Globus pallidus (tissue), 1 donor: ENCODE data around the gene IFT172.
"Not testable (repeated sequence)": the region's sequence is repeated elsewhere in the genome, so short reads cannot be mapped to it uniquely, and the experiment has no call there.

Source experiments
- DNase-seq: peaks from one replicate; pipeline ENCODE4 v3.0.0-alpha.2; 2015; ENCODE audit warnings: low spot score

Gene IFT172

DNA sequence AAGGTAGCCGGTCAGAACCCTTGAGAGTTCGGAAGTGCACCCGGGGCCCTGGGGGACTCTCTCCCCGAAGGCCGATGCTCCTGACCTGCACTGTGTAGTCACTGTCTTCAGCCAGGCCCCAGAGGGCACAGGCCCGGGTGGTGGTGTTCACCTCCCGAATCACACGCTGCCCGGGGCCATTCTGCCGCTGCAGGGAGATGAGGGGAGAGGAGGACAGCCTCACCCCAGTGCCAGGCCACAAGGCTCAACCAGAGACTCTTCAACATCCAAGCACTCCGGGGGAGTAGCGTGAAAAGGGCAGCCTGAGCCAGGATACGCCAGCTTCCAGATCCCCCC is 4.4 kb upstream of the IFT172 start:
- no peak for DNase-seq

DNA sequence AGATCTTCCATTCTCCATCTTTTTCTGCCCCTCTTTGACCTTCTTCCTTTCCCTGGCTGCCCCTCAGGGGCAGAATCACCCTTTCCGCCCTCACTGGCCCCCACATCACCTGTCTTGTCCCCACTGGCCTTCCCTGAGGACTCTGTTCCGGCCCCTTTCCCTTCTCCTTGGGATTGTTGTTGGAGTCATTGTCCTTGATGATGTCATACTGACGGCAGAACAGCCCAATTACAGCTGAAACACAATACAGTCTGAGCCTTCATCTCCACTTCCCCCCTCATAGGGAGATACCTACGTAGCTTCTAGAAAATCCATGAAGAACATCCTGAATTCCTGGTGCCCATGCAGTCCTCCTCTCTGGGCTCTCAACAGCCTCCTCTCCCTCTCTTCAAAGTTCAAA is 3.0 kb upstream of the IFT172 start:
- no peak for DNase-seq

DNA sequence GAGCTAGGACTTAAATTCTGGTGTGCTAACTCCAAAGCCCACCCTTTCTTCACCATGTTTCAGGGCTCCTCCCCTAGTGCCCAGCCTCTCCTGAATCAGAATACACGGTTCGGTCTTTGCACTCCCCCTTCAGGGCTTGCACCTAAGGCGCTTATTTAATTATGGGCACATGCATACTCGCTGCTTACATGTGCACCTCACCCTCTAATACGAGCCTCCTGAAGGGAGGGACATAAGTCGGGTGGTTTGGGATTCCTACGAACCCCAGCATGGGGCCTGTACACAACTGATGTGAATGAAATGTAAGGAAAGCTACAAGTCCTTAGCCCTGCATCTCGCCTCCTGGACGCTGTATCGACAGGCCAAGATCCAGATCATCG is 435 bp downstream of the IFT172 start:
- DNase-seq = no peak

DNA sequence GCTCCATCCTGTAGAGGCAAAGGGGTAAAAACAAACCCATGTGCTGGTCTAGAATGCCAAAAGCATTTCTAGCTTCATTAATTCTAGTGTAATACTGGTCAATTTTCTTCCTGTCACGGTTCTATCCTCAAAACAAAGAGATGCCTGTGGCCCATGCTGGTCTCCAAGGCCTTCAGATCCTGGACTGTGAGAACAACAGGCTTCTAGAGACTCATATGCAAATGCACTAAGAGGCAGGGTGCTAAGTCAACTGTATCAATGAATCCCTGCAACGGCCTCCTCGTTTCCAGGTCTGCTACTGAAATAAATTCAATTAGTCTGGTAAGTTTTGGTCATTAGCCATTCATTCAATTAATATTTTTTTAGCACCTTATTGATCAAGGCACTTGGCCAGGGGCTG is 4.0 kb downstream of the IFT172 start:
- DNase-seq = peak; percentile 52

DNA sequence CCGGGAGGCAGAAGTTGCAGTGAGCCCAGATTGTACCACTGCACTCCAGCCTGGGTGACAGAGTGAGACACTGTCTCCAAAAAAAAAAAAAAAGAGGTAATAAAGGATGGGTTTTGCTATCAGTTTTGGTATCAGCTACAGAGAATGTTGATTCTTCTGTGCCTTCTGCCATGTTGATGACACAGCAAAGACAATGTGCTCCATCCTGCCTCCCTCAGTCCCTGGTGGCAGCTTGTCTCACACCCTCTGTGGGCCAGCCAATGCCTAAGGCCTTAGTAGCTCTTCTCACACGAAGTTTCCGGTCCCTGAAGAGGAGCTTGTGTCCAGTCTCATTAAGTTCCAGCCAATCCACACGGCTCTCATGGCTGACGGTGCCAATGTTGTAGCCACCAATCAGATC is 17.6 kb downstream of the IFT172 start:
- no peak for DNase-seq

DNA sequence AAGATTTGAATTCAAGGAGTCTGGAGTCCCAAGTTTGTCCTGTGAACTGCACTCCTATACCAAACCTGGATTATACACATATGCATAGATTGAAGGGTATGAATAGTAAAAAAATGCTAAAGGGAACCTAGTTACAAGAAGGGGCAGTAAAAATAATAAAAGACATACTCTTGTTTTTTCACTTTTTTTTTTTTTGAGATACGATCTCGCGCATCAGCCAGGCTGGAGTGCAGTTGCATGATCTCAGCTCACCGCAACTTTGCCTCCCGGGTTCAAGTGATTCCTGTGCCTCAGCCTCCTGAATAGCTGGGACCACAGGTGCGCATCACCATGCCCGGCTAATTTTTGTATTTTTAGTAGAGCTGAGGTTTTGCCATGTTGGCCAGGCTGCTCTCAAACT is 25.1 kb downstream of the IFT172 start:
- DNase-seq = no peak

DNA sequence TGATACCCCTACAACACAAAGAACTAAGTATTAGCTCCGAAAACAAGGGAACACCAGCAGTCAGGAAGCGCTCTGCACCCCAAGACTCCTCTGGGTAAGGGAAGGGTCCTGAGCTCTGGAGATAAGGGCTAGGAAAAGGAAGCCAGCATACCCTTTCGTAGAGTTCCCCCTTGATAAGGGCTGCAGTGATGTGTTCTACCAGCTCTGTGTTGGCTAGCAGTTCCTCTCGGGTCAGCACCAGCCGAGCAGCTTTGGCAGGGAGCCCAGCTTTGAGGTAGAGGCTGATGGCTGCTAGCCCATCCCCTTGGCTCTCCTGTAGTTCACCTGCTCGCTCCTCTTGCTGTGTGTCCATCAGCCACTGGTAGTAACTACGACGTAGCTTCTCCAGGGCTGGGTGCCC is 28.4 kb downstream of the IFT172 start:
- no peak for DNase-seq

DNA sequence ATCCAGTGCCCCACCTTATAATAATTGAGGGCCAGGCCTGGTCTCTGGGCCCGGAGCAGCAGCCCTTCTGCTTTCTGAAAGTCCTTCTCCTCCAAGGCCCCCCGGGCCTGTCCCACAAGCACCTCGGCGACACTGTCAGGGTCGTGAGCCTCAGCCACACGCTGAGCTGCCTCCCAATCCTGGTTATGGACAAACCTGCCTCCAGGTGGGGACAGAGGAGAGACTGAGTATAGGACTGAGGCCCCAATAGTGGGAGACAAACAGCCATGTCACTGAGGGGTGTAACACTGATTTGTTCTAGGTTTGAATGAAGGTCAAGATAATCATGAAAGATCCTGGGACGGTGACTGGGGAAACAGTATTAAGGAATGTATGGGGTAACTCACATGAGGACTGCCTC is 35.6 kb downstream of the IFT172 start:
- no peak for DNase-seq

DNA sequence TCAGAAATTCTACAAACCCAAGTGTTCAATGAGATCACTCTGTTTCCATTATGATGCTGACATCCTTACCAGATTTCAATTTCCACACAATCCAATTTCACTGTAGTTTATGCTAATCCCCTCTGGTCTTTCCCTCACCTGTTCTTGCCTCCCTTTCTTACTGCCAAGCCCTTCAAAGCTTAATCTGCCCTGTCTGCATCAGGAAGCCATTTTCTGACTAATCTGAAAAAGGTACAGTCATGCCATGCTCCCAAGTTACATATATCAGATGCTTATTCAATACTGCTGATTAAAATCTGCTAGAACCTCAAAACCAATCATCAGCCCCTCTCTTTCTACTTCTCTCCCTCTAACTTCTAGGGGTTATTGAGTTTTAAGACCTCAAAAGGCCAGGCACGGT is 38.4 kb downstream of the IFT172 start:
- no peak for DNase-seq

DNA sequence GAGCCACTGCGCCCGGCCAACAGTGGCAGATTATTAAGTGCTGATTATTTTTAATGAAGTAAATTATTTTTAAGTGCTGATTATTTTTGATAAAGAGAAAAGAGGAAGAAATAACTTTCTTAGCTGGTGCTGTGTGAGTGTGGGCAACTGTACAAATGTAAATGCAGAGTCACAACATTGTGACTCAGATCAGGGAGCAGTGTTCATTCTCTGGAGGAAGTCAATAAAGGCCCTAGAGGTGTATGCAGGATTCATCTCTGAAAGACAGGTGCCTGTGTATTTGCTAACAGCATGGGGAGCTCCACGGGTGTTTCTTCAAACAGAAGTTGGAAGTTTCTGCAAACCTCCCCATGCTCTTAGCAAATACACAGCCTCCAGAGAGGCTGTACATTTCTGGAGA is 41.2 kb downstream of the IFT172 start:
- DNase-seq = no peak

DNA sequence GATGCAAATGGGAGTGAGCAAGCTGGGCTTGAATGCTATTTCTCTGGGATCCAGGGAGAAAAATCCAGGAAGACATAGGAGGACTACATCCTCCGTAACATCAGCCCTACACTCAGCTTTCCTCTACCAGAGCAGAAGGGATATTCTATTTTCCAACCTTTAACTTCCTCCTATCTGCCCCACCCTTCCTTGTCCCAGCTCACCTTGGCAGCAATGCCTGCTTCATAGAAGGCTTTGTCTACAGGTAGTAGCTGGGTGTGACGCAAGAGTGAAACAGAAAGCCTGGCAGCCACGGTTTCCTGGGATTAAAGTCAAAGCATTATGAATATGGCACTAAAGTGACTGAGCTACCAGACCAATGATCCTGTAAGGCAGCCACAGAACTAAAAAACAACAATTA is 43.5 kb downstream of the IFT172 start:
- DNase-seq = no peak

DNA sequence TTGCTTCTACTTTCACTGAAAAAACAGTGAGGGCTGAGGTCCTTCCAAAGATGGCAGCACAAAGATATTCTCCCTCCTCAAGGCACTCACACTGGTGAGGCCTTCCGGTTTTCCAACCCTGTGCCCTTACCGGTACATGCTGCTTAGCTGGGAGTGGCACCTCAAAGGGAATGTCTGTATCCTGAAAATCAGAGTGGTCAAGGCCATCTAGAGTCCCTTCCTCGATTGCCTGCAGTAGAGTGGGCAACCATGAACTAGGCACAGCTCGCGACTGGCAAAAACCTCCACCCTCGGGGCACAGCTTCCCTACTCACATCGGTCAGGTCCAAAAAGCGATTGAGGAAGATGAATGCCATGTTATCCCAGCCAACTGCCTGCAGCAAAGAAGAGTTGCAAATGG is 43.9 kb downstream of the IFT172 start:
- no peak for DNase-seq

DNA sequence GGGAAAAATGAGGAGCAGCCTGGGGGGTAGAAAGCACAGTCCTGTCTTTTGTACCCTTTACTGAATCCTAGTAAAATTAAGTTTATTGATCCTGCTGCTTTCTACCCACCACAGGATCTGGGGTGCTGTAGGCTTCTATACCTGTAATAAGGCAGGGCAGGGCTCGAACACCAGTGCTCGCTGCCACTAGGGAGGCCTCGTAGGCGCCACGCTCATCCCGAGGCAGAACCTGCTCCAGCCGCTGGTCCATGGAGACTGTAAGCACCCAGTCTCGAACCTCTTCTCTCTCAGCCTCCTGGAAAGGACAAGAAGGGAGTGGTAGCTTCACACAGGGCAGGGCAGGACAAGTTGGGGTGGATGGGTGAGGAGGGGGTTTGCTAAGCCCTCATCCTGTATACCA is 44.4 kb downstream of the IFT172 start:
- DNase-seq = no peak

DNA sequence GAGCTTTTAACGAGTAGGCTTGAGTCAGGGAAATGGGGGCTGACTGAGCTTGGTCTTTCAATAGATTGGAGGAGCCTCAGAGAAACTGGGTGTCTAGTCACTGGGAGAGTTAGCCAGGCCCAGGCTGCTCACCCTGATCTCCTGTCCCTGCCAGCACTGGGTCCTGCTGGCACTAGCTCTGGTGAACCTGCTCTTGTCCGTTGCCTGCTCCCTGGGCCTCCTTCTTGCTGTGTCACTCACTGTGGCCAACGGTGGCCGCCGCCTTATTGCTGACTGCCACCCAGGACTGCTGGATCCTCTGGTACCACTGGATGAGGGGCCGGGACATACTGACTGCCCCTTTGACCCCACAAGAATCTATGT is 46.6 kb downstream of the IFT172 start:
- DNase-seq = no peak

DNA sequence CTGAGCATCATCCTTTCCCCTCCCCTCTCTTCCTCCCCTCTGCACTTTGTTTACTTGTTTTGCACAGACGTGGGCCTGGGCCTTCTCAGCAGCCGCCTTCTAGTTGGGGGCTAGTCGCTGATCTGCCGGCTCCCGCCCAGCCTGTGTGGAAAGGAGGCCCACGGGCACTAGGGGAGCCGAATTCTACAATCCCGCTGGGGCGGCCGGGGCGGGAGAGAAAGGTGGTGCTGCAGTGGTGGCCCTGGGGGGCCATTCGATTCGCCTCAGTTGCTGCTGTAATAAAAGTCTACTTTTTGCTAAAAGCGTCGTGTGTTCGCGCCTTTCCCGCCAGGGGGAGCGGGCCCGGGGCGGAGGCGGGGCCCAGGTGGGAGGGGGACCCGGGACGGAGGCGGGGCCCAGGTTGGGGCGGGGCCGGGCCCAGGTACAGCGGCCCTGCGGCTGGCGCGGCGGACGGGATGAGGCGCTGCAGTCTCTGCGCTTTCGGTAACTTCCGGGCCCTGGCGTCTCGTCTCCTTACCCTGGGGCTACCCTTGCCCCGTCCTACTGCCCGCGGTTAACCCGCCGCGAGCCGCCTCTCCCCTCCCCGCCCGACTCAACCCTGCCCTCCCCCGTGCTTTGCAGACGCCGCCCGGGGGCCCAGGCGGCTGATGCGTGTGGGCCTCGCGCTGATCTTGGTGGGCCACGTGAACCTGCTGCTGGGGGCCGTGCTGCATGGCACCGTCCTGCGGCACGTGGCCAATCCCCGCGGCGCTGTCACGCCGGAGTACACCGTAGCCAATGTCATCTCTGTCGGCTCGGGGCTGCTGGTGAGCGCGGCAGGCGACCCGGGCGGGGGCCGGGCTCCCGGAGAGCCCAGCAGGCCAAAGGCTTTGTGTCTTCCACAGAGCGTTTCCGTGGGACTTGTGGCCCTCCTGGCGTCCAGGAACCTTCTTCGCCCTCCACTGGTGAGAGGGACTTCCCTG is 47.3 kb downstream of the IFT172 start, which contains the start of gene KRTCAP3:
TSS of gene KRTCAP3 (plus strand) at position 424 of the 962 bp plus-strand sequence. CDS start at position 456, 32 bp downstream.
- no peak for DNase-seq

DNA sequence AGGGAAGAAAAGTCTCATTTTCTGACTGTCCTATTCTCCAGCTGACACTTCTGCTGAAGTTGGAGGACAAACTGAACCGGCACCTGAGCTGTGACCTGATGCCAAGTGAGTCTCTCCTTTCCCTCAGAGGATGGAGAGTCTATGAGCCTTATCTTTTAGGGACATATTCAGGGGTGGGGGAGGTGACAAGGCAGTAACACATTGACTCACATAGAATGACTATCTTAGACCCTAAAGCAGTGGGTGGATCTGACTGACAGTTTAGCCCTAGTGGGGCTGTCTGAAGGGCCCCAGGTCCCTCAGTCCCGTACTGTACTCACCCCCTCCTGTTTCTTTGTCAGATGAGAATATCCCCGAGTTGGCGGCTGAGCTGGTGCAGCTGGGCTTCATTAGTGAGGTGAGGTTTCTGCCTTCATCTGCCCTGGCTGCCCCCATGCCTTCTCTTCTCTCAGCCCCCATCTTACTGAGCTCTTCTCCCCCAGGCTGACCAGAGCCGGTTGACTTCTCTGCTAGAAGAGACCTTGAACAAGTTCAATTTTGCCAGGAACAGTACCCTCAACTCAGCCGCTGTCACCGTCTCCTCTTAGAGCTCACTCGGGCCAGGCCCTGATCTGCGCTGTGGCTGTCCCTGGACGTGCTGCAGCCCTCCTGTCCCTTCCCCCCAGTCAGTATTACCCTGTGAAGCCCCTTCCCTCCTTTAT is 48.2 kb downstream of the IFT172 start:
- no peak for DNase-seq

DNA sequence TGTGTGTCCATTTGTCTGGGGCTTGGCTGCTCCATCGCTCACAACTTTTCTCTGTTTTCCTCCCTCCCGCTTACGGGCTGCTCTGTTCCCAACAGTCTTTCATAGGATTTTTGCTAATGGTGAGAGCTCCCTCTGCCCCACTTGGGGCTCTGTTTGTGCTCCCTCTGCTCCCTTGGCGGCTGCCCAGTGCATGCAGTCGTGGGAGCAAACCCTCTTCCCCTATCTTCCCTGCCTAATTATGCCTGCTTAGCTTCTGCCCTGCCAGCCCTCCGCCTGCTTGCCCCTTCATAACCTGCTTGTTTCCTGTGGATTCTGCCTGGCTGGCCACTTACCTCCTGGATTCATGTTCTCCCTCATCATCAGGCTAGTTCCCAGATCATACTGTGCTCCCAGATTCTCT is 53.9 kb downstream of the IFT172 start:
- DNase-seq = no peak

DNA sequence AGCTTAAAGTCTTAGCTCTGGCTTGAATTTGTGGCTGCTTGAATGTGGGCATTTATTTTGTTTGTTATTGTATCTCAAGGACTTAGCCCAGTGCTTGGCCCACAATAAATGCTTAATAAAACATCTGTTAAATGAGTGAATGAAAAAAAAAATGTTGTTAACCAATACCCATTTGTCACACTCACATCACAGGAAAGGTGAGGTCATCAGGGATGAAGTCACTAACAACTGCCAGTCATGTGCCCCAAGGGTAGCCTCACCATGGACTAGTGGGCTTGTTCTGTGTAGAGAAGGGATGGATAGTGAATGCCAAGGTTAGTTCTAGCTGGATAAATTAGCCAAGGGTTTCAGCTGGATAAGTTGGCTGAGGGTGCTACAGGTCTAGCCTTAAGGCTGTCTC is 58.1 kb downstream of the IFT172 start:
- DNase-seq = no peak

DNA sequence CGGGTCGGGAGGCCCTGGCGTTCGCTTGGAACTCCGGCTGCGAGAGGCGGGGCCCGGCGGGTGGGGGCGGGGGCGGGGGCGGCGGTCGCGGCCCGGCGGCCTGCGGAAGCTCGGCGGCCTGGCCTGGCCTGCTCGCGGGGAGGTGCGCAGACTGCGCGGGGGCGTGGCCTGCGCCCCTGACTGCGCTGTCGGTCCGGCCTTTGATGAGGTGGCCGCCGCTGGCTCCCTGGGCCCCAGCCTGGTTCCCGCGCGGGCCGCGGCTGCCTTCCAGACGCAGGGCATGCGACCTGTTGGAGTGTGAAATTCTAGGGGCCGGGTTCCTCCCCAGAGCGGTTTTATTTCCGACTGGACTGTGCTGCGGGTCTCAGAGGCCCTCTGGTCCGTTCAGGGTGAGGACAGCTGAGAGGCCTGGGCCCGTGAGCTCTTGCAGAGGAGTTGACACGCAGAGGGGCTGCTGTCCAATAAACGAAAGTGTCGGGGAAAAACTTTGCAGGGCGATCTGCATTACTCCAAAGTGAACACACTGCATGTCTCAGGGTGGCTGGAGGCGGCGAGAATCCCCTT is 60.5 kb downstream of the IFT172 start:
- peak; percentile 68 for DNase-seq

DNA sequence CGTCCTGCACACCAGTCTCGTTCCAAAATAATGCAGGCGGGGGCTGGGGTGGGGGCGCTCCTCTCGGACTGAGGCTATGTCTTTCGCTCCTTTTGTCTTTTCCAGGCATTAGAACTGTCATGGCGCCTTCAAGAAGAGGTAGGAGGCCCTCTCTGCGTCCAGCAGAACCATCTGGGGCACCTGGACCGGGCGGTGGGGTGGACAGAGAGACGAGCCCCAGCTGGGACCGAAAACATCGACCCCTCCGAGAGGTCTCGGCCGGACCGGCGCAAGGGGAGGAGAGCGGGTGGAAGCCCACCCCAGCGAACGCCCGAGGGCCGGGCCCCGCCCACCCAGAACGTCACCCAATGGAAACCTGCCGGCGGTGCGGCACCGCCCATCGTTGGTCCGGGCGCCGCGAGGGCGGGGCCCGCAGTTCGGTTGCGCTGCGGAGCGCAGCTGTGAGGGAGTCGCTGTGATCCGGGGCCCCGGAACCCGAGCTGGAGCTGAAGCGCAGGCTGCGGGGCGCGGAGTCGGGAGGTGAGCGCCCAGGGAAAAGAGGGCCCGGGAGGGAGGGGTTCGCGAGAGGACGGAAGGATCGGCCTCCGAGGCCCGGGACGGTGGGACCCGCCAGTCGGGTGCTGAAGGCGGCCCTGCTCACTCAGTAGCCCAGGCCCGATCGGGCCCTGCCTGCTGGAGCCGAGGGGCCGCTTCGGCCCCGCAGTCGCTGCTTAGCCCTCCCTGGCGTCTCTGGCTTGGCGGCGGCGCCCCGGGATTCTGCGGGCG is 61.1 kb downstream of the IFT172 start, which contains the start of gene NRBP1:
TSS of gene NRBP1 (plus strand) at position 419 of the 765 bp plus-strand sequence. CDS start 4,643 bp downstream, outside the sequence.
- DNase-seq = peak; percentile 93

DNA sequence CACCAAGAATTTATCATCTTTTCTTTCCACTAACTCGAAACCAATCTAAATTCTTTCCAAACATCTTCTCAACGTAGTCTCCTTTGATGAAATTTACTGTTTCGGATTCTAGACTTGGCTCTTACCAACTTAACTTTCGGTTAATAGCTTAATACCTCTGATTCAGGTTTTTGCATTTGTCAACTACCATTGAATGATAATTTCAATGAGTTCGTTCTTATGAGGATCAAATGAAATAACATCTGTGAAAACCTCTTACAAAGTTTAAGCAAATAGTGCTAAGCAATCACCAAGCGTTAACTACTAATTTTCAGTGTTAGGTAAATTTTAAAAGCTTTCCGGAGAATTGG is 61.7 kb downstream of the IFT172 start:
- no peak for DNase-seq

DNA sequence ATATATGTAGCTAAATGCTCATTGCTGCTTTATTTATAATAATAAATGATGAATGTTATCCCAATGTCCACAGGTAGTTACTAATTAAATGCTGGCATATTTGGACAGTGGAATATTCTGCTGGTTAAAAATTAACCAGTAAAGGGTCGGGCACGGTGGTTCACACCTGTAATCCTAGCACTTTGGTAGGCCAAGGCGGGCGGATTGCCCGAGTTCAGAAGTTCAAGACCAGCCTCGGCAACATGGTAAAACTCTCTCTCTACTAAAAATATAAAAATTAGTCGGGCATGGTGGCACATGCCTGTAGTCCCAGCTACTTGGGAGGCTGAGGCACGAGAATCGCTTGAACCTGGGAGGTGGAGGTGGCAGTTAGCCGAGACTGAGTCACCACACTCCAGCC is 64.5 kb downstream of the IFT172 start:
- DNase-seq = not testable (repeated sequence)
